HG03097 (cell line): ENCODE results near the gene MGAM2.

ENCODE experiments used
- ATAC-seq: cut with Tn5 transposase; IDR thresholded peaks from one replicate; pipeline ENCODE4 v1.9.1; 2021; ENCODE audit not compliant: unreplicated experiment, low FRiP score

MGAM2 gene

DNA sequence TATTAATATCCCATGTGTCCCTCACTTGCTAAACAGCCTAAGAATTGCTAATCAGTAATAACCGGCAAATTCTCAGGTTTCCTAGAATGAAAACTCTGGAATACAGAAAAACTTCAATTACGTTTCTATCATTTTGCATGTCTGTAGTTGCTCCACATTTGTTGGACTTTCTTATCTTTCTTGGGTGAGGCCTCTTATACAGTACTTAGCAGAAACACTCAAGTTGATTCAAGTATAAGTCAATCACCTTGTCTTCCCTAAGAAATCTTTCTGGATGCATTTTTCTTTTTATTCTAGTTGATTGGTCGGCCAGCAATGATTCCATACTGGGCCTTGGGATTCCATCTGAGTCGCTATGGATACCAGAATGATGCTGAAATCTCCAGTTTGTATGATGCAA lies 61.4 kb downstream of the MGAM2 start:
- no peak for ATAC-seq

DNA sequence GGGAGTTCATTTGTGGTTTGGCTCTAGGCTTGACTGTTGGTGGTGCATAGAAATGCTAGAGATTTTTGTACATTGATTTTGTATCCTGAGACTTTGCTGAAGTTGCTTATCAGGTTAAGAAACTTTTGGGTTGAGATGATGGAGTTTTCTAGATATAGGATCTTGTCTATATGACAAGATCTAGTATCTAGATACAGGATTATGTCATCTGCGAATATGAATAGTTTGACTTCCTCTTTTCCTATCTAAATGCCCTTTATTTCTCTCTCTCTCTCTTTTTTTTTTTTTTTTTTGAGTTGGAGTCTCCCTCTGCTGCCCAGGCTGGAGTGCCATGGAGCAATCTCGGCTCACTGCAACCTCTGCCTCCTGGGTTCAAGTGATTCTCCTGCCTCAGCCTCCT lies 62.9 kb downstream of the MGAM2 start:
- no peak for ATAC-seq

- ATAC-seq, result no peak
Observed at GRCh38 chr7:142175594-142175993, 64.1 kb downstream of the MGAM2 start.

DNA sequence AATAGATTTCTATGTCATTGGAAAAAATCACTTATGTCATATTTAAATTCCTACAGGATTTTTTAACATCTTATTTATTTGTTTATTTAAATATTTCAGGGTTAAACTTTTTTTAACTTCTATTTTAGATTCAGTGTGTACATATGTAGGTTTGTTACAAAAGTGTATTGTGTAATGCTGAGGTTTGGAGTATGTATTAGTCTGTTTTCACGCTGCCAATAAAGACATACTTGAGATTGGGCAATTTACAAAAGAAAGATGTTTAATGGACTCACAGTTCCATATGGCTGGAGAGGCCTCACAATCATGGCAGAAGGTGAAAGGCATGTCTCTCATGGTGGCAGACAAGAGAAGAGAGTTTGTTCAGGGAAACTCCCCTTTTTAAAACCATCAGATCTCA lies 65.4 kb downstream of the MGAM2 start:
- no peak for ATAC-seq

- ATAC-seq, result peak; percentile 57
Observed at GRCh38 chr7:142177869-142178268, 66.4 kb downstream of the MGAM2 start.

GRCh38 chr7:142180426-142180825 lies 68.9 kb downstream of the MGAM2 start:
- ATAC-seq, result no peak

- no peak for ATAC-seq
Observed at GRCh38 chr7:142181211-142181610, 69.7 kb downstream of the MGAM2 start.

DNA sequence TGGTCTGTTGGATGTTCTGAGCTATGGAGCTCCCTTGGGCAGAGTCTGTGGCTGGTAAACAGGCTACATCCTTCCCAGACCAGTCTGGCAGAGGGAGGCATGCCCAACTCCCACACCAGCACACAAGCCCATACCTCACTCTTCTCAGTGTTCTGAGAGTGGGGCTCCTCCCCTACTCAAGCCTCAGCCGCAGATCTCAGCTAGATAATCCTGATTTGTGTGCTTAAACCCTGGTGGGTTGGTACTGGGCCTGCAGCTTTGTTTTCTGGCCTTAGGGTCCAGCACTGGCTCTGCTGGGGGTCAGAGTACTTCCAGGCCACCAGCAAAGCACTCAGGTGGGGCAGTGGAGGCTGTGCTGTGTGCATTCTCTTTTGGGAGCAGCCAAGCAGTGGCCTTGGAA lies 70.4 kb downstream of the MGAM2 start:
- ATAC-seq, result no peak

- no peak for ATAC-seq
Observed at GRCh38 chr7:142185069-142185468, 73.6 kb downstream of the MGAM2 start.

- ATAC-seq, result no peak
Observed at GRCh38 chr7:142185801-142186200, 74.3 kb downstream of the MGAM2 start.

DNA sequence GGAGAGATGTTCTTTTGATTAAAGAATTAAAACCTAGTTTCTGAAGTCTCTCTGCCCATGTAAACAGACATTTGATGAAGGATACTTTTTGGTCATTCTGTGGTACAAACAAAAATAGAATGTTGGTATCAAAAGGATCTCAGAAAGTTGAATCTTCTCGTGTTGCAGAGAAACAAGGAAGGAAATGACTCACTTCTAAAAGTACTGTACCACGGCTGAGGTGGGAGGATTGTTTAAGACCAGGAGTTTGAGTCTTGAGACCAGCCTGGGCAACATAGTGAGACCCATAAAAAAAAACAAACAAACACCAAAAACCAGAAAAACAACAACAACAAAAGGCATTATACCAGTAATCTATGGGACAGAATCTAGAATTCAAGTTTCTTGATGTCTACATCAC lies 76.6 kb downstream of the MGAM2 start:
- no peak for ATAC-seq

- ATAC-seq, result no peak
Observed at GRCh38 chr7:142188846-142189245, 77.3 kb downstream of the MGAM2 start.

- no peak for ATAC-seq
Observed at GRCh38 chr7:142194201-142194600, 82.7 kb downstream of the MGAM2 start.

GRCh38 chr7:142196066-142196840 lies 84.7 kb downstream of the MGAM2 start:
- no peak for ATAC-seq

DNA sequence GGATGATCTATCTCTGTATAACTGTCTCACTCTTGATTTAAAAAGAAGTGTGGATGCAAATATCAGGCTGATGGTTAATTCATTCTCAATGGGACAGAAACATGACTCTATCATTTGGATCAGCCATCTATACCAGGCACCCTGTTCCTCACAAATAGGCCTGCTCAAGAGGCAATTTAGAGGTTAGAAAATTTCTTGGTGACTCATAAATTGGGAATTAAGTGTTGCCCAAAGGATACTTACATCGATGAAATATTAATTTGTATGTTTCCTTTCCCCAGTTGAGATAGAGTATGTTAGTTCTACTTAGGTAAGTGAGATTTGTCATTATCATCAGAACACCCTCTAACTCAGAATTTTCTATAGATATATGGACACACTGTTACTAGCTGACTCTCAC lies 88.7 kb downstream of the MGAM2 start:
- no peak for ATAC-seq

- no peak for ATAC-seq
Observed at GRCh38 chr7:142228537-142229104, 117.1 kb downstream of the MGAM2 start.

DNA sequence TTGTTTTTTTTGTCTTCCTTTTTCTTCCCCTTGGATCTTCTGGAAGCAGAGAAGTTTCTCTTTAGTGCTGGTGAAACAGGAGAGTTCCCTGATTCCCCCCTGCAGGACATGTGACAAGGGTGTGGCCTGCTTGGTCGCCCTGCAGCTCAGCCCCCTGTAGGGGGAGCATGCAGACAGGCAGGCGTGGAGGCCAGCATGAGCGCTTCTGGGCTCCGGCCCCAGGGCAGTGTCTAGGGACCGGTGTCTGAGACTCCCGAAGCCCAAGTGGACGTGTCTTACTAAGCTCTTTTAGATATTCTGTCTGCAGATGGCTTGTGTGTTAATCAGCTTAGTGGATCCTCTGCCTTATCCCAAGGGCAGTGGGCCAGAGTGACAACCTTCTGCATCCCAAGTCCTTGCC lies 120.2 kb downstream of the MGAM2 start:
- ATAC-seq, result no peak

DNA sequence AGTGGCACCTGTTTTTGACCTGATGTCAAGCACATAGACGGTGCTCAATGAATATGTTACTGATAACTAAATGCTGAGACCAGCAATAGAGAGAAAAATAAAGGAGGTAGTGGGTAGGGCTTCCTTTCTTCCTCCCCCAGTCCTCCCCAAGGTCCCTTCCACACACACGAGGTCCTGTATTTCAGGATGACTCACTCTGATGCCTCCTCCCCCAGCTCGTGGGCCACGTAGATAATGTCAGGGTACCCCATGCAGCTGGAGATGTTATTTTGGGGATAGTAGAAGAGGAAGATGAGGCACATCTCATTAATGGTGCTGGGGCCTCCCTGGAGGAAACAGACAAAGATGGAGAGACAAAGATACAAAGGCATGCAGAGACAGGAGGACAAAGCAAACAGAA lies 129.0 kb downstream of the MGAM2 start:
- no peak for ATAC-seq

DNA sequence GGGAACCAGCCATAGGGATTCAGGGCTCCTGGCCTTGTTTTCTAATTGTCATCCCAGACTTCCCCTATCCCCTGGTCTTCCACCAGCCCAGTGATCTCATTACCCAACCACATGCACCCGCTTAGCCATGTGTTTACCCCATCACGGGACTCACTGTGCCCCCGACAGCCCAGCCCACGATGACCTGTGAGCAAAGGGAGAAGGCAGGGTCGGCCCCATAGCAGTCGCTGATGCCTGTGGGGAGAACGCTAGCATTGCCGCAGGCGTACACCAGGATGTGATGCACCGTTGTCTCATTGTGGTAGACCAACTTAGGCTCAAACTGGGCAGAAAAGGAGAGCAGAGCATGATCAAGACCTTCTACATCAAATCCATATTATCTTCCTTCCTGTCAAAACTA lies 132.3 kb downstream of the MGAM2 start:
- no peak for ATAC-seq

DNA sequence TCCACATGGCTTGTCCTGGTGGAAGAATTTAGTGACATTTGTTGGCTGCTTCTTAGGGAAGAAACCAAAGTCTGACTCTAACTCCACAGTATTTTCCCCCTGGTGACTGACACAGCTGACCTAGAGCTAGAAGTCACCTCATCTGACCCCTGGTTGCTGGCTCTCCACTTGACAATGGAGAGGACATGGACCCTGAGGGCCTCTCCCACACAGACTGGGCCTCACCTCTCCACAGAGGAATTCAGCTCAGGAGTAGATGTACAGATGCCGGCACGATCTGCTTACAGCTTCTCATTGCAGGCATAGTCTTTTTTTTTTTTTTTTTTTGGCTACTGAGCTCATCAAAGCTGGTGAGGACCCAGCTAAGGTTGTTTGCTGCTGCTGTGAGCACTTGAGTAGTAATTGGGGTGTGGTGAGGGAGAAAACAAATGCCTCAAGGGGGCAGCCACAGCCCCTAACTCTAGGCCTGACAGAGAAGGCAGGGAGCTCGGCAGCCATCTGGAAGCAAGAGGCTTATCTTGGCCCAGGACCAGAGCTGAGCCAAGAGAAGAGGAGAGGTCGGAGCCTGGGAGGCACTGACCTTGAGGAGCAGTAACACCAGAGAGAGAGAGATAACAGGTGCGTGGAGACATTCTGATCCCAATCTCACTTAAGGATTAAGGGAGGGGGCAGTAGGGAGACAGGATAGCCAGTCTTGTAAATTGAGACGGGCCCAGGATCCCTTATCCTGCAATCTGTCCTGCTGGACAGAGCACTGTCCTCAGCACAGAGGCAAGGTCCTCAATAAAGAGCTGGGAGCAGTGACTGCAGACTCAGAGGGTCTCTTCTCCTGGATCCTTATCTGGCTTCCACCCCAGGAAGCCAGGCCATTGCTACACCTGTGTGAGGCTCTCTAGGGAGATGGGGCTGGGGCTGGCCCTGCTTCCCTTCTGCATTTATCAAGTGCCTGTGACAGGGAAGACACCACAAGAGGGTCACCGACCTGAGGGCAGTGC lies 136.9 kb downstream of the MGAM2 start:
- no peak for ATAC-seq

- ATAC-seq, result no peak
Observed at GRCh38 chr7:142249918-142250317, 138.4 kb downstream of the MGAM2 start.
